HG03139 (cell line): Measurements from ENCODE around the gene KLHL5.
A peak's percentile ranks its signal among the peaks of the same experiment; 100 is the strongest.
"Not testable (repeated sequence)": the region's sequence is repeated elsewhere in the genome, so short reads cannot be mapped to it uniquely, and the experiment has no call there.

Source experiments
- ATAC-seq: cut with Tn5 transposase; IDR thresholded peaks from one replicate; pipeline ENCODE4 v1.9.1; 2021; ENCODE audit not compliant: unreplicated experiment

Gene KLHL5, protein sequence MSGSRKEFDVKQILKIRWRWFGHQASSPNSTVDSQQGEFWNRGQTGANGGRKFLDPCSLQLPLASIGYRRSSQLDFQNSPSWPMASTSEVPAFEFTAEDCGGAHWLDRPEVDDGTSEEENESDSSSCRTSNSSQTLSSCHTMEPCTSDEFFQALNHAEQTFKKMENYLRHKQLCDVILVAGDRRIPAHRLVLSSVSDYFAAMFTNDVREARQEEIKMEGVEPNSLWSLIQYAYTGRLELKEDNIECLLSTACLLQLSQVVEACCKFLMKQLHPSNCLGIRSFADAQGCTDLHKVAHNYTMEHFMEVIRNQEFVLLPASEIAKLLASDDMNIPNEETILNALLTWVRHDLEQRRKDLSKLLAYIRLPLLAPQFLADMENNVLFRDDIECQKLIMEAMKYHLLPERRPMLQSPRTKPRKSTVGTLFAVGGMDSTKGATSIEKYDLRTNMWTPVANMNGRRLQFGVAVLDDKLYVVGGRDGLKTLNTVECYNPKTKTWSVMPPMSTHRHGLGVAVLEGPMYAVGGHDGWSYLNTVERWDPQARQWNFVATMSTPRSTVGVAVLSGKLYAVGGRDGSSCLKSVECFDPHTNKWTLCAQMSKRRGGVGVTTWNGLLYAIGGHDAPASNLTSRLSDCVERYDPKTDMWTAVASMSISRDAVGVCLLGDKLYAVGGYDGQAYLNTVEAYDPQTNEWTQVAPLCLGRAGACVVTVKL

DNA sequence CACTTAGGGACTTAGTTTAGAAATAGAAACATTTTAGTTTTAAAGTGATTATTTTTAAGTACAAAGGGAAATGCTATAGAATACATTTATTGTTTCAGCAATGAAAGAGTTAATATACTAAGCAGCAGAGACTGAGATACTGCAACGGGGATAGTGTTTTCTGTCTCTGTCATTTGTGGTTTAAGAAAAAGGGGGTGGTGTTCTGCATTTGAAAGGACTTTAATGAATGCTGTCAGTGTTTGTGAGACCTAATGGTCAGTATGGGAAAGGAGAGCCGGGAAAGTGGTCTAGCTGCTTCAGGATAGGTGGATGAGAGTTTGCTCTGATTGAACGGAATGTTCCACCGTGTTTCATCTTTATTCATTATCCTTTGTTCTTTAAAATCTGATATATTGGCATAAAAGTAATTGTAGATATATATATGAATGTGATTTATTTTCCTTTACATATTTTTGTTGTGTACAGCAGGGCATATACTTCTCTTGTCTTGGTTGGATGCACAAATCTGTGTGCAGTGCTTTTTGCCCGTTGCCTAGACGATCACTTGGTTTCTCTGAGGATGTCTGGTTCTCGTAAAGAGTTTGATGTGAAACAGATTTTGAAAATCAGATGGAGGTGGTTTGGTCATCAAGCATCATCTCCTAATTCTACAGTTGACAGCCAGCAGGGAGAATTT lies at the start of gene KLHL5:
Gene KLHL5 (plus strand): TSS at position 139 of the 676 bp plus-strand sequence. CDS start 421 bp downstream, at position 560.
- ATAC-seq = no peak

DNA sequence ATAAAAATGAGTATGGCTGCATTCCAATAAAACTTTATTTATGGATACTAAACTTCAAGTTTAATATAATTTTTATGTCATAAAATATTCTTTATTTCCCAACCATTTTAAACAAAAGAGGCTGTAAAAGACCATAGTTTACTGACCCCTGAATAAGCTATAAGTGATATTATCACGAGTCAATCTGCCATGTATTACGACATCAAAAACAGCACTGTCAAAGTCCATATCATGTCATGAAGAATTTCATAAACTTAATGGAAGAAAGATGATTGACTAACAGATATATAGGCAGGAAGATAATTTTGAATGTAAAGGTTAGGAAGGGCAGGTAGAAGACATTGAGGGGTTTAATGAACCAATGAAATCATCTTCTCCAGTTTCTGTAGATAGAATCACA lies 48.0 kb upstream of the KLHL5 start:
- ATAC-seq = no peak

DNA sequence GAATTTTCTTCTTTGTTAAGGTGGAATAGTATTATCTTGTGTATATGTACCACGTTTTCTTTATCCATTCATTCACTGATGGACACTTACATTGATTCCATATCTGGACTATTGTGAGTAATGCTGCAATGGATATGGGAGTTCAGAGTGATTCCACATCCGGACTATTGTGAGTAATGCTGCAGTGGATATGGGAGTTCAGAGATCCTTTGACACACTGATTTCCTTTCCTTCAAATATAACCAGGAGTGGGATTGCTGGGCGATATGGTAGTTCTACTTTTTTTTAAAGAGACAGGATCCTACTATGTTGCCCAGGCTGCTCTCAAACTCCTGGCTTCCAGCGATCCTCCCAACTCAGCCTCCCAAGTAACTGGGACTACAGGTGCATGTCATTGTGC lies 41.9 kb upstream of the KLHL5 start:
- ATAC-seq = no peak

DNA sequence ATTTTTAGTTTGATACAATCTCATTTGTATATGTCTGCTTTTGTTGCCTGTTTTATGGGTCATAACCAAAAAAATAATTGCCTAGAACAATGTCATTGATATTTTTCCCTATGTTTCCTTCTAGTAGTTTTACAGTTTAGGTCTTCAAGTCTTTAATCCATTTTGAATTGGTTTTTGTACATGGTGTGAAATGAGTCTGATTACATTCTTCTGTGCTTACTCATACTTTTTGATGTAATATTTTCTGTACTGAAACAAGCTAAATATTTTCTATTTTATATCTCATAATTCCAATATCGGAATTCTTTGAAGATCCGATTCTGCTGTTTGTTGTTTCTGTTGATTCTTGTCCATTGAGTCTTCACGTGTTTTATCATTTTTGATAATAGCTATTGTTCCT lies 40.4 kb upstream of the KLHL5 start:
- ATAC-seq = no peak

DNA sequence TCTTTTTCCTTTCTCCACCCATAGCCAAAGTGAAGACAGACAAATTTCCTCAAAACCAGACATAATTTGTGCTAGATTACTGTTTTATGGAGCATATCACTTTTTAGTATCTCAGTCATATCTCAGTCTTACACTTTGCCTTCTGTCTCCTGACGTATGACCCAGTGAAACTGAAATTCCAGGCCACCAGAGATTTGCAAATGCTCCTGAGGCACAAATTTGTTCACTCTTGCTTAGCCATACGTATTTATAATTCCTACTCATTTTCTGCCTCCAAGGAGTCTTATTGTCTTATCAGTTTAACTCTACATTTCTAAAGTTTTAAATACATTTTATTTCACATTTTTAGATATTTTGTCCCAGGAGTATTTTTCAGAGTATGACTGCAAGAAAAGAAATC lies 39.8 kb upstream of the KLHL5 start:
- no peak for ATAC-seq

DNA sequence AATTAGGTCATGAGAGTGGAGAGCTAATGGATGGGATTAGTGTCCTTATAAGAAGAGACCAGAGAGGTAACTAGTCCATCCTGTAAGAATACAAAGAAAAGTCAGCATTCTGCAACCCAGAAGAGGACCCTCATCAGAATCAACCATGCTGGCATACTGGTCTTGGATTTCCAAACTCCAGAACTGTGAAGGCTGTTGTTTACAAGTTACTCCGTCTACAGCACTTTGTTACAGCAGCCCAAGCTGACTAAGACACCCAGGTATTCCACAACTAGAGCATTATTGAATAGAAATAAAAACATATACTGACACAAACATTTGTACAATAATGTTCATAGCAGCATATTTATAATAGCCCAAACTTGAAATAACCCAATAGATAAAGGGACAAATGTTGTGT lies 39.0 kb upstream of the KLHL5 start:
- no peak for ATAC-seq

DNA sequence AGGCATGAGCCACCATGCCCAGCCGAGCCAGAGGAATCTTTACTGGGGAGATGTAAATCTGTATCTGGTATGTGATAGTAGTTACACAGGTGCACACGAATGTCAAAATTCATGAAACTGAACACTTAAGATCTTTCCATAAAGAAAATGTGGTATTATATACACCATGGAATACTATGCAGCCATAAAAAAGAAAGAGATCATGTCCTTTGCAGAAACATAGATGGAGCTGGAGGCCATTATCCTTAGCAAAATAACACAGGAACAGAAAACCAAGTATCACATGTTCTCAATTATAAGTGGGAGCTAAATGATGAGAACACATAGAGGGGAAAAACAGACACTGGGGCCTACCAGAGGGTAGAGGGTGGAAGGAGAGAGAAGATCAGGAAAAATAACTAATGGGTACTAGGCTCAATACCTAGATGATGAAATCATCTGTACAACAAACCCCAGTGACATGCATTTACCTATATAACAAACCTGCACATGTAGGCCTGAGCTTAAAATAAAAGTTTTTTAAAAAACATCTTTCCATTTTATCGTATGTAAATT lies 37.6 kb upstream of the KLHL5 start:
- ATAC-seq = no peak

DNA sequence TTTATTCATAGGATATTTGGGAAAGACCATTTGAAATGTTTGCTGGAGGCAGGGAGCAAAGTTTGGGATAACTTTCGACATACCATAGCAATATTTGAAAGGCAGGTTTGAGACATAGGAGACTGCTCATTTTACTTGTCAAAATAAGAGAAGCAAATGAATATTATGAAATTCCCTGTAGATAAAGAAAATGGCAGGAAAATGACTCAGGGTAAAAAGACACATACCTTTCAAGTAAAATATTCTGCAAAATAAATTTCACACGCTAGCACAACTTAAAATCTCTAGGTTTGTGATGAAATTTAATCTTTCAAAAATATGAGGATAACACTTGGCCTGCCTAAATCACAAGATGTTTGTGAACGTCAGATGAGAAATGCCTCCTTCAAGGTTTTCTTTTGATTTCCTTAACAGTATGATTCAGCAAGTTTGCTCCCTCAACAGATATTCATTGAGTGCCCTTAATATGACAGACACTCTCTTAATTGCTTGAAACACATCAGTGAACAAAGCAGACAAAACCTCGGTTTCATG lies 36.4 kb upstream of the KLHL5 start:
- ATAC-seq = no peak

DNA sequence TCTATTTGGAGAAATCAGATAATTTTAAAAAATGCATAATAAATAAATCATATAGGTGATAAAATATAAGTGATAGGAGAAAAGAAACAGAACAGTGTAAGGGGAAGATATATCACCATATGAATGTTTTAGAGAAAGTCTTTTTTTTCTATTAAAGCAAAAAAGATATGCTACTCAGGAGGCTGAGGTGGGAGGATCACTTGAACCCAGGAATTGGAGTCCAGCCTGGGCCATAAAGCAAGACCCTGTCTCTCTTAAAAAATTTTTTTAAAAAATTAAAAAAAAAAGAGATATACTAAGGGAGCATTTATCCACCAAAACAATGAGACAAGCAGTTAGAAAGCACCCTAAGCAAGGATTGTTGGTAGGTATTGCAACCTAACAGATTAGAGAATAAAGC lies 35.9 kb upstream of the KLHL5 start:
- ATAC-seq = no peak

DNA sequence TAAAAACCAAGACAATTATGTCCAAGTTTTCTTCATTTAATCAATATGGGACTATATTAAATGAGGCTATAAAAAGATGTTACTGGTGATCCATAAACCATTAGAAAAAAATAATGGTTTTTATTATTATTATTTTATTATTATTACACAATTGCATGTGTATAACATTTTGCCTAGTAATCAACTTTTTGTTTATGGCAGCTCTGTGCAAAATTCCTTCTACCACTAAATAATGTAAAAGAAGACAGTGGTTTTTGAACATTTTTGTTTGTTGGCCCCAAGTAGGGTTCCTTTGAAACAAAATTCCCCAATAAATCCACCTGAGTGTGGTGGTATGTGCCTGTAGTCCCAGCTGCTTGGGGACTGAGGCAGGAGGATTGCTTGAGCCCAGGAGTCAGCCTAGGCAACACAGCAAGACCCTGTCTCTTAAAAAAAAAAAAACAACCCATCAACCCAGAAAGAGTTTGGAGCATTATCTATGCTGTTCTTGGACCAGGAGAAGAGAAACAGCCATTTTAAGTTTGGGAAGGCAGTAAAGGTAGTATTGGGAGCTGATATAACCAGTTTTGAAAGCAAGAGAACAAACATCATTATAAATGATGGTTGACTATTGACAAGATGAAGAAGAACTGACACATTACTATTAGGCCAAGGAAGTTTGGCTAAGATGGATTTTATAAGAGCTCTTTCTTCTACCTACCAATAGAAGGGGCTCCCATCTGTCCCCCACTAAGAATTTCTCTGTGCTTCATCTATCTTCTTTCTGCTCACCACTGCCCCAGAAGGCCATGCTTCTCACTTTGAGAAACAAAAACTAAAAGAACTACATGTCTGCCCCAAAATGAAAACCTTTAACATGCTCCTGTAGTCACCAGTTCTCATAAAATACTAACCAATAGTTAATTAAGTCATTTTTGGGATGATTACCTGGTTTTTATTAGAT lies 32.0 kb upstream of the KLHL5 start:
- no peak for ATAC-seq

DNA sequence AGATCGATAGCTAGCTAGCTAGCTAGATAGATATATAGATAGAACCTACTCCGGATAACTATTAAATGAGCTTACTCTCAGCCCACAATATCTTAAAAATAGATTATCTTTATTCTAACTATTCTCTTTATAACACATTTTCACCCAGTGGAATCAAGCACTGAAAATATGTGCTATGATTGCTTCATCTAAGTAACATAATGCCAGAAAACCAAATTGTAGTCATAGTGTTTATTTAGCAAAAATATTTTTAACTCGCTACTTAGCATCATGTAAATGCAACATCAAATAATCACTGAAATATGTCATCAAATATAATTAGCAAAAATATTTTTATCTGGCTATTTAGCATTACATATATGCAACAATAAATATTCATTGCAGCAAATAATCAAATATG lies 31.3 kb upstream of the KLHL5 start:
- no peak for ATAC-seq

DNA sequence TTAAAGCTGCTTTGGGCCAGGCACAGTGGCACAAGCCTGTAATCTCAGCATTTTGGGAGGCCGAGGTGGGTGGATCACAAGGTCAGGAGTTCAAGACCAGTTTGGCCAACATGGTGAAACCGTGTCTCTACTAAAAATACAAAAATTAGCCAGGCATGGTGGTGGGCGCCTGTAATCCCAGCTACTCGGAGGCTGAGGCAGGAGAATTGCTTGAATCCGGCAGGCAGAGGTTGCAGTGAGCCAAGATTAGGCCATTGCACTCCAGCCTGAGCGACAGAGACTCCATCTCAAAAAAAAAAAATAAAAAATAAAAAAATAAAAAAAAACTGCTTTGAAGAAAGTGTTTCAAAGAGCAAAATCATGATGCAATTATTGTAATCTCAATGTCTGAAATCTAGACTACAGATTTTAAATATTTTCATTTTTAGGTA lies 30.4 kb upstream of the KLHL5 start:
- ATAC-seq = not testable (repeated sequence)

DNA sequence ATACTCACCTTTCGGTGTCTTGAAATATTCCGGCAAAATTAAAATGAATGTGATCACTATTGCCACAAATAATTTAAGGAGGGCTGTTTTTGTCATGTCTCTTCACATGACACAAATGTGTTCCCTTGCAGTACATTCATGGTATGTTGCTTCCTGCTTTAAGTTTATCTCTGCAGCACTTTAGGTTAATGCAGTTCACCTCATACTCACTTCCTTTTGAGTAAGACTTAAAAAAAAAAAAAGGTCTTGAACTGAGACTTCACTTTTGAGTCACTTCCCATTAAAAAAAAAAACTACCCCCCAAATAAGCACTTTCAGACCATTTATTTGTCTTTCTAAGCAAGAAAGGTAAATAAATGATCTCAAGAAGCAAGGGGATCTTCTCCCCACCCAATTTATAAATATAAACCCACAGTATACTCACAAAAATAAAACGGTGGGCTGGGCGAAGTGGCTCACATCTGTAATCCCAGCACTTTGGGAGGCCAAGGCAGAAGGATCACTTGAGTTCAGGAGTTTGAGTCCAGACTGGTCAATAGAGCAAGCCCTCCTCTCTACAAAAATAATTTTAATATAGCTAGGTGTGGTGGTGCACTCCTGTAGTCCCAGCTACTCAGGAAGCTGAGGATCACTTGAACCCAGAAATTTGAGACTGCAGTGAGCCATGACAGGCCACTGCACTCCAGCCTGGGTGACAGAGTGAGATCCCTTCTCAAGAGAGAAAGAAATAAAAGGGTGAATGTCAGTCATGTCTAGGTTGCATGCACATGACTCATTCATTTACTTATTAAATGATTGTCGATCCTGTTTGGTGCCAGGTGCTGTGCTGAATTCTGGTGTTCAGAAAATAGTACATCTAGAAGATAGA lies 29.6 kb upstream of the KLHL5 start, which contains the start of gene TMEM156:
Gene TMEM156 (minus strand): TSS at position 192 of the 868 bp plus-strand sequence. CDS start 96 bp downstream, at position 96.
- peak; percentile 59 for ATAC-seq

DNA sequence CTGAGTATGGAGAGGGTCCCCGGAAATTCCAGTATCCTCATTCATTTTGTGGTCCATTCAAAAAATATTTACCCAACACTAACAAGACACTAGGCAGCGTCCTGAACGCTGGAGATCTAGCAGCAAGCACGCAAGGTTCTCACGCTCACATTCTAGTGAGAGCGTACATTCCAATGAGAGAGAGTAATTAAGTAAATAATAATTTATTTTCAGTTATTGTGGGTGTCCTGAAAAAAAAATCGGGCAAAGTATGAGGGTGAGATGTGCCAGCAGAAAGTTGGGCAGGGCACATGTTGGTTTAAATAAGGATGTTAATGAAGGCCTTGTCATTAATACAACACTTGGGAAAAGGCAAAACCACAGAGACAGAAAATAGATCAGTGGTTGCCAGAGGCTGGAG lies 25.9 kb upstream of the KLHL5 start:
- ATAC-seq = no peak

DNA sequence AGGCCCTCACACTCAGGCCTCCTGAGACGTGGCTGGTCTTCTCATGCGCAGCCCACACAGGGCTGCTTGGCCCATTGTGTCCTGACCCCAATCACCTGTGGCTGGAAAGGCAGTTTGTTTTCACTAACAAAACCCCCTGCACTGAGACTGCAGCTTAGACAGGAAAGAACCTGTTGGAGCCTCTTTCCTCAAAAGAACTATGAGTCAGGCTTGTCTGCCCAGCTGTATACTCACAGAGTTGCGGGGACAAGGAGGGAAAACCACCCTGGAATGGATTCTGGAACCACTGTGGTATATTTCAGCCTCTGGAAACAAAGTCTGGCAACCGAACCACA lies 24.6 kb upstream of the KLHL5 start:
- ATAC-seq = no peak

DNA sequence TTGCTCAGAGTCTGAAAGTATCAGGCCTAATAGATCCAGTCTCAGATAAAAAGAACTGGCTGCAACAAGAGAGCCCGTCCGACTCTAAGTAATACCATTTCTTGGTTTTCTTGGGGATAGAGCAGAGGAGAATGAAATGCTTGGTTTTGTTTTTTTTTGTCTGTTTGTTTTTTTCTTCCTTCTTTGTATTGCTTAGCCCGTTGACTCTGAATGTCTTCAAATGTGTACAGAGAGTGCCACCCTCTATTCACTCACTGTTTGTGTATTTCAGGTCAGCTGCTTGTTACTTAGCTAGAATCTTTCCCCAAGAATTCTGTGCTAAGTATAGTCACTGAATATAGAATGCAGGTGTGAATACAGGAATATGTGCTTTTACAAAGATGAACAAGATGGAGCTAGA lies 24.1 kb upstream of the KLHL5 start:
- ATAC-seq = no peak

DNA sequence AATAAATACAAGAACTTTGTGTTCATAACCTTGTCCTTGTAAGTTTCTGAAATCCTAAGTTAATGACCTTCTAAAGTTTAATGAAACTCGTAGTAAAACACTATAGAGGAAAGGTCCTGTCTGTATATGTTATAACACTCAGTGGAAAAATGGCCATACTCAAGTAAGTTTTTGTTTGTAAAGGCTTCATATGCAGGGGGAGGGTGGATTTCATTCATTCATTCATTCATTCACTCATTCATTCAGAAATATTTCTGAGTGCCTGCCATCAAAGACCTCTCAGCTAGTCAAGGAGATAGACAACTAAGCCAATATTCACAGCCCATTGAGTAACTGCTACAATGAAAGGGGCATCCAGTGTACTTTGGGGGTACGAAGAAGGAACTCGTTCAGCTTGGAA lies 22.9 kb upstream of the KLHL5 start:
- ATAC-seq = no peak

DNA sequence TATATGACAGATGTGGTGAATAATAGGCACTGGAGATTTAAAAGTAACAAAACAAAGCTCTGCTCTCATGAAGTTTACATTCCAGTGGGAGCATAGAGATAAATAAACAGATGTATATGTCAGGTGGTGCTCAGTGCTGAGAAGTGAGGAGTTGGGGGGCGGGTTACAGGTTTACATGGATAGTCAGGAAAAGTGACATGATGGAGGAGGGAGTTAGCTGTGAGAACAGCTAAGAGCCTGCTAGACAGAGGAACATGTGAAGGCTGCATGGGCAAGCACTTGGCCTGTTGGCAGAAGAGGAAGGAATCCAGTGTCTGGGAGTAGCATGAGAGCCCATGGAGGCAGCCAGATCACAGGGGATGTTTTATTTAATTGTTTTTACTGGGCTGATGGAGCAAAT lies 19.7 kb upstream of the KLHL5 start:
- no peak for ATAC-seq
